Ishikawa (cell line): ENCODE data around the gene STX7.

Experiments
- CEBPB ChIP-seq: IDR thresholded peaks from 2 replicates; pipeline ENCODE4 v1.6.1; 2012
- EP300 ChIP-seq: IDR thresholded peaks from 2 replicates; pipeline ENCODE4 v1.6.1; 2012; ENCODE audit warnings: borderline replicate concordance
- FOXM1 ChIP-seq: IDR thresholded peaks from 2 replicates; pipeline ENCODE4 v1.6.1; 2012; ENCODE audit warnings: low read depth, borderline replicate concordance
- RAD21 ChIP-seq: IDR thresholded peaks from 2 replicates; pipeline ENCODE4 v1.6.1; 2012; ENCODE audit warnings: low read depth
- TAF1 ChIP-seq: IDR thresholded peaks from 2 replicates; pipeline ENCODE4 v1.6.1; 2012; ENCODE audit warnings: low read depth, mild to moderate bottlenecking
- TCF12 ChIP-seq: IDR thresholded peaks from 2 replicates; pipeline ENCODE4 v1.6.1; 2012; ENCODE audit warnings: low read depth
- TEAD4 ChIP-seq: IDR thresholded peaks from 2 replicates; pipeline ENCODE4 v1.6.1; 2012
- YY1 ChIP-seq: IDR thresholded peaks from 2 replicates; pipeline ENCODE4 v1.6.1; 2012; ENCODE audit warnings: low read depth
- ZBTB7A ChIP-seq: IDR thresholded peaks from 2 replicates; pipeline ENCODE4 v1.6.1; 2012; ENCODE audit warnings: low read depth
- TF ChIP-seq, protein P1 (sequence below): IDR thresholded peaks from 2 replicates; pipeline ENCODE4 v1.6.1; 2012
- TF ChIP-seq, protein P2 (sequence below): IDR thresholded peaks from 2 replicates; pipeline ENCODE4 v1.6.1; 2012; ENCODE audit warnings: low read depth, mild to moderate bottlenecking

DNA sequence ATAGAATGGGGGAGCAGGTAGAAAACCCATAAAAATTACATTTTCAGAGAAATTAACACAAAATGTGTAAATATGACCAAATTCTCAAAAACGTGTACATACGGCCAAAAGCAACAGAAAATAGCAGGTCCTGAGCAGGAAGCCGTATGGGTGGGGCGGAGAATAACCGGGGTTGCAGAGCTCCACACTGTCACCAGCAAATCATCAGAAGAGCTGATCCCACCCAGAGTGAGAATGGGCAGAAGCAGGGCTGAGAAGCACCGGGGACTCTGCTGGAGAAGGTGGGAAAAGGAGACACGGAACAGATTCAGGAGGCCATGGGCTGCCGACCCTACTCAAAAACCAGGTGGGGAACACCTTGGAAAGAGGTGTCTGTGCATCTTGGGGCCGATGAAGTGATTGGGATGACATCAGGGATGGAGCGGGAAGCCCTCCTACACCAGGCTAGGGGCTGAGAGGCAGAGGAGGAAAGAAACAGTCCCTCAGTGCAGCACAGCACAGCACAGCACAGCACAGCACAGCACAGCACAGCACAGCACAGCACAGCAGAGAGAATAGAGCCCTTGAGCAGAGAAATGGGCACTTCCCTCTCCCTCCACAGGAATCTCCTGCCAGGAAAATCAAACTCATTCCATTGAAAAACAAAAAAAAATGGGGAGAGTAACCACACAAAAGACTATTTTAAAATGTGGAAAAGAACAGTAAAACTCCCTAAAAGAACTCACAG is 22.3 kb downstream of the STX7 start:
- TF ChIP-seq, protein P1, sequence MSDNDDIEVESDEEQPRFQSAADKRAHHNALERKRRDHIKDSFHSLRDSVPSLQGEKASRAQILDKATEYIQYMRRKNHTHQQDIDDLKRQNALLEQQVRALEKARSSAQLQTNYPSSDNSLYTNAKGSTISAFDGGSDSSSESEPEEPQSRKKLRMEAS = no peak
- no peak for TF ChIP-seq FOXM1
- no peak for TF ChIP-seq CEBPB
- TF ChIP-seq, protein P2, sequence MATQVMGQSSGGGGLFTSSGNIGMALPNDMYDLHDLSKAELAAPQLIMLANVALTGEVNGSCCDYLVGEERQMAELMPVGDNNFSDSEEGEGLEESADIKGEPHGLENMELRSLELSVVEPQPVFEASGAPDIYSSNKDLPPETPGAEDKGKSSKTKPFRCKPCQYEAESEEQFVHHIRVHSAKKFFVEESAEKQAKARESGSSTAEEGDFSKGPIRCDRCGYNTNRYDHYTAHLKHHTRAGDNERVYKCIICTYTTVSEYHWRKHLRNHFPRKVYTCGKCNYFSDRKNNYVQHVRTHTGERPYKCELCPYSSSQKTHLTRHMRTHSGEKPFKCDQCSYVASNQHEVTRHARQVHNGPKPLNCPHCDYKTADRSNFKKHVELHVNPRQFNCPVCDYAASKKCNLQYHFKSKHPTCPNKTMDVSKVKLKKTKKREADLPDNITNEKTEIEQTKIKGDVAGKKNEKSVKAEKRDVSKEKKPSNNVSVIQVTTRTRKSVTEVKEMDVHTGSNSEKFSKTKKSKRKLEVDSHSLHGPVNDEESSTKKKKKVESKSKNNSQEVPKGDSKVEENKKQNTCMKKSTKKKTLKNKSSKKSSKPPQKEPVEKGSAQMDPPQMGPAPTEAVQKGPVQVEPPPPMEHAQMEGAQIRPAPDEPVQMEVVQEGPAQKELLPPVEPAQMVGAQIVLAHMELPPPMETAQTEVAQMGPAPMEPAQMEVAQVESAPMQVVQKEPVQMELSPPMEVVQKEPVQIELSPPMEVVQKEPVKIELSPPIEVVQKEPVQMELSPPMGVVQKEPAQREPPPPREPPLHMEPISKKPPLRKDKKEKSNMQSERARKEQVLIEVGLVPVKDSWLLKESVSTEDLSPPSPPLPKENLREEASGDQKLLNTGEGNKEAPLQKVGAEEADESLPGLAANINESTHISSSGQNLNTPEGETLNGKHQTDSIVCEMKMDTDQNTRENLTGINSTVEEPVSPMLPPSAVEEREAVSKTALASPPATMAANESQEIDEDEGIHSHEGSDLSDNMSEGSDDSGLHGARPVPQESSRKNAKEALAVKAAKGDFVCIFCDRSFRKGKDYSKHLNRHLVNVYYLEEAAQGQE = no peak
- TF ChIP-seq TAF1 = no peak
- TF ChIP-seq TCF12 = no peak
- TF ChIP-seq ZBTB7A = no peak
- TF ChIP-seq YY1 = no peak
- TF ChIP-seq TEAD4 = no peak
- TF ChIP-seq RAD21 = no peak
- TF ChIP-seq EP300 = no peak
